ENCODE data around the gene TMBIM4.

- TF ChIP-seq CTCF (conservative IDR thresholded peaks at IDR 0.05) (no peak), ZFX (IDR thresholded peaks at IDR 0.05) (no peak)
Measured at GRCh38 chr12:66113471-66113870, 56.3 kb downstream of the TMBIM4 start.

All from C4-2B (cell line).